ENCODE data around the gene KCNJ10.

- TF ChIP-seq POLR2AphosphoS5 (IDR thresholded peaks at IDR 0.05; ENCODE audit: low read depth, low read length) (no peak), POLR2A (IDR thresholded peaks at IDR 0.05; ENCODE audit: low read depth, low read length) (no peak)
Observed at GRCh38 chr1:160028426-160028825, 41.5 kb downstream of the KCNJ10 start.
